GM19043 (cell line): ENCODE data around the gene PLSCR1.
A peak's percentile ranks its signal among the peaks of the same experiment; 100 is the strongest.
"Not testable (repeated sequence)": the region's sequence is repeated elsewhere in the genome, so short reads cannot be mapped to it uniquely, and the experiment has no call there.

ENCODE experiments used
- ATAC-seq: cut with Tn5 transposase; IDR thresholded peaks from one replicate; pipeline ENCODE4 v1.9.1; 2021; ENCODE audit warnings: low read depth; ENCODE audit not compliant: unreplicated experiment

PLSCR1 gene

GRCh38 chr3:146519810-146520209 lies 24.6 kb downstream of the PLSCR1 start:
- no peak for ATAC-seq

- ATAC-seq: no peak
These were observed 26.5 kb downstream of the PLSCR1 start for GRCh38 chr3:146517684-146518435.

GRCh38 chr3:146513386-146514051 lies 30.9 kb downstream of the PLSCR1 start:
- no peak for ATAC-seq

- ATAC-seq: no peak
These were observed 32.8 kb downstream of the PLSCR1 start for GRCh38 chr3:146511402-146512134.

GRCh38 chr3:146507331-146508120 lies 36.9 kb downstream of the PLSCR1 start:
- ATAC-seq: no peak

- no peak for ATAC-seq
These were observed 38.9 kb downstream of the PLSCR1 start for GRCh38 chr3:146505516-146505915.

GRCh38 chr3:146504498-146505197 lies 39.8 kb downstream of the PLSCR1 start:
- ATAC-seq: no peak

GRCh38 chr3:146503461-146504202 lies 40.8 kb downstream of the PLSCR1 start:
- peak; percentile 97 for ATAC-seq

GRCh38 chr3:146502887-146503460 lies 41.4 kb downstream of the PLSCR1 start:
- no peak for ATAC-seq

- peak; percentile 22 for ATAC-seq
These were observed 42.7 kb downstream of the PLSCR1 start for GRCh38 chr3:146501752-146502151.

- no peak for ATAC-seq
These were observed 44.7 kb downstream of the PLSCR1 start for GRCh38 chr3:146499701-146500100.

GRCh38 chr3:146498002-146498736 lies 46.2 kb downstream of the PLSCR1 start:
- ATAC-seq: no peak

- ATAC-seq: not testable (repeated sequence)
These were observed 47.1 kb downstream of the PLSCR1 start for GRCh38 chr3:146497145-146497843.

- ATAC-seq: no peak
These were observed 47.7 kb downstream of the PLSCR1 start for GRCh38 chr3:146496726-146497125.

- no peak for ATAC-seq
These were observed 48.2 kb downstream of the PLSCR1 start for GRCh38 chr3:146496251-146496650.

GRCh38 chr3:146493761-146494160 lies 50.6 kb downstream of the PLSCR1 start:
- no peak for ATAC-seq

- ATAC-seq: no peak
These were observed 51.2 kb downstream of the PLSCR1 start for GRCh38 chr3:146493221-146493620.

- no peak for ATAC-seq
These were observed 53.1 kb downstream of the PLSCR1 start for GRCh38 chr3:146491303-146491702.
